Left ventricle myocardium inferior (tissue), 1 donor: ENCODE results near the gene CCDC179. TPM values are rescaled to one million over a fixed set of nuclear protein-coding genes. Genes with fewer than 3 reads are reported as not detected.

ENCODE experiments used
- DNase-seq: peaks from one replicate; pipeline ENCODE4 v3.0.0-alpha.2; 2020
- H3K27ac ChIP-seq: fragments of 200-600 bp; replicated peaks from 2 replicates; pipeline ENCODE4 v1.8.0; 2021
- H3K27me3 ChIP-seq: fragments of 200-600 bp; 2 replicates; pipeline ENCODE4 v1.8.0; 2021; ENCODE audit warnings: low read depth
- H3K36me3 ChIP-seq: fragments of 200-600 bp; 2 replicates; pipeline ENCODE4 v1.8.0; 2021
- H3K4me1 ChIP-seq: fragments of 200-600 bp; 2 replicates; pipeline ENCODE4 v1.8.0; 2021
- H3K4me3 ChIP-seq: fragments of 200-600 bp; 2 replicates; pipeline ENCODE4 v1.8.0; 2021; ENCODE audit warnings: mild to moderate bottlenecking, moderate library complexity
- H3K9me3 ChIP-seq: fragments of 200-600 bp; replicated peaks from 2 replicates; pipeline ENCODE4 v1.8.0; 2021
- intact Hi-C: fragments of 100-400 bp; cut with micrococcal nuclease; formaldehyde crosslinking; loops from one replicate; pipeline ENCODE4 v1.11.0; 2022
- total RNA-seq: library from RNA; stranded (reverse); fragmentation: NEBNext Ultra II Directional; extraction: Animal tissue kit (Norgen Biotek cat#: 25700); gene quantifications from one replicate; pipeline ENCODE4 v1.2.1, GENCODE V29; 2021
- TF ChIP-seq, protein P1 (sequence below): fragments of 200-600 bp; IDR thresholded peaks from 2 replicates; pipeline ENCODE4 v1.8.0; 2021; ENCODE audit warnings: antibody characterized with exemption, mild to moderate bottlenecking, borderline replicate concordance
- donor health status: DM: no; HTN: yes; CAD: no; lungs with severe emphysema.

The CCDC179 gene
- total RNA-seq, 1 donor from 2014 or later, result not detected

- DNase-seq, result no peak
- H3K27me3 ChIP-seq, result no peaks in the 10 kb centered on the region
- peaks cover 9% of the 10 kb centered on the region for H3K4me1 ChIP-seq
- no peak overlapping the region for H3K27ac ChIP-seq
- no peak overlapping the region for H3K4me3 ChIP-seq
- intact Hi-C loops, result no loop called here
- TF ChIP-seq, protein P1, sequence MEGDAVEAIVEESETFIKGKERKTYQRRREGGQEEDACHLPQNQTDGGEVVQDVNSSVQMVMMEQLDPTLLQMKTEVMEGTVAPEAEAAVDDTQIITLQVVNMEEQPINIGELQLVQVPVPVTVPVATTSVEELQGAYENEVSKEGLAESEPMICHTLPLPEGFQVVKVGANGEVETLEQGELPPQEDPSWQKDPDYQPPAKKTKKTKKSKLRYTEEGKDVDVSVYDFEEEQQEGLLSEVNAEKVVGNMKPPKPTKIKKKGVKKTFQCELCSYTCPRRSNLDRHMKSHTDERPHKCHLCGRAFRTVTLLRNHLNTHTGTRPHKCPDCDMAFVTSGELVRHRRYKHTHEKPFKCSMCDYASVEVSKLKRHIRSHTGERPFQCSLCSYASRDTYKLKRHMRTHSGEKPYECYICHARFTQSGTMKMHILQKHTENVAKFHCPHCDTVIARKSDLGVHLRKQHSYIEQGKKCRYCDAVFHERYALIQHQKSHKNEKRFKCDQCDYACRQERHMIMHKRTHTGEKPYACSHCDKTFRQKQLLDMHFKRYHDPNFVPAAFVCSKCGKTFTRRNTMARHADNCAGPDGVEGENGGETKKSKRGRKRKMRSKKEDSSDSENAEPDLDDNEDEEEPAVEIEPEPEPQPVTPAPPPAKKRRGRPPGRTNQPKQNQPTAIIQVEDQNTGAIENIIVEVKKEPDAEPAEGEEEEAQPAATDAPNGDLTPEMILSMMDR, result peak; percentile 76
- no peaks in the 10 kb centered on the region for H3K9me3 ChIP-seq
- no peaks in the 10 kb centered on the region for H3K36me3 ChIP-seq
Measured at GRCh38 chr11:22875869-22876473, 15.7 kb upstream of the CCDC179 start.

DNA sequence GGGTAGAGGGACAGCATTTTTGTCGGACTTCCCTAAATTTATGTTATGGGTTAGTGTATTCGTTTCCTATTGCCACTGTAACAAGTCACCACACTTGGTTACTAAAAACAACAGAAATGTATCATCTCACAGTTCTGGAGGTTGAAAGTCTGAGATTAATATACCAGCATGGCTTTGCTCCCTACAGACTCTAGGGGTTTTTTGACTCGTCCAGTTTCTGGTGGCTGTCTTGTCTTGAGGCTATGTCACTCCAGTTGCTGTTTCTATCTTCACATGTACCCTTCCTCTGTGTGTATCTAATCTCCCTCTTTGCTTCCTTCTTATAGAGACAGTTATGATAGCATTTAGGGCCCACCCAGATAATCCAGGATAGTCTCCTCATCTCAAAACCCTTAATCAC, 9.1 kb upstream of the CCDC179 start:
- Histone ChIP-seq H3K4me3 (no peak overlapping the region), H3K27ac (no peak overlapping the region), H3K27me3 (no peaks in the 10 kb centered on the region), H3K9me3 (no peaks in the 10 kb centered on the region), H3K4me1 (no peaks in the 10 kb centered on the region), H3K36me3 (no peaks in the 10 kb centered on the region)
- TF ChIP-seq, protein P1, result no peak
- intact Hi-C loops, result no loop called here
- DNase-seq, result no peak

- intact Hi-C loops, result no loop called here
- no peak overlapping the region for H3K4me3 ChIP-seq
- no peaks in the 10 kb centered on the region for H3K4me1 ChIP-seq
- H3K27me3 ChIP-seq, result no peaks in the 10 kb centered on the region
- H3K27ac ChIP-seq, result no peak overlapping the region
- H3K9me3 ChIP-seq, result no peaks in the 10 kb centered on the region
- TF ChIP-seq, protein P1, result no peak
- DNase-seq, result no peak
- H3K36me3 ChIP-seq, result no peaks in the 10 kb centered on the region
Measured at GRCh38 chr11:22859756-22860155, 518 bp downstream of the CCDC179 start.

DNA sequence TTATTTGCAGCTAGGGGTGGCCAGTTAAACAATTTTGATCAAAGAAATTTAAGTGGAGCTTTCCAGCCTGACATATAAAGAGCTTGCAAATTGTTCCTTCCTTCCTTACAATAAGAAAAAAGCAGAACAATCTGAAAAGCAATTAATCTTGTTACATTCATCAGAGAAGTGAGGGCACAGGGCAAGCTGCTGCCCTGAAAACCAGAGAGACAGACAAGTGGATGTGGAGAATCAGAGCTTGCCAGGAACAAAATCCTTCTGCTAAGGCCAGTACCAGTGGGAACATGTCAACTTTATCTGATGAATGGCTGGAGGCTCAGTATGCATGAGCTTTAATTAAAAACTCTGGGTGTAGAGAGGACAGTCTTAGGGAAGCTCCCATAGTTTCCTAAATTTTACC, 8.8 kb downstream of the CCDC179 start:
- TF ChIP-seq, protein P1, result no peak
- DNase-seq, result no peak
- Histone ChIP-seq H3K9me3 (peaks cover 11% of the 10 kb centered on the region), H3K27ac (no peak overlapping the region), H3K27me3 (no peaks in the 10 kb centered on the region), H3K4me1 (no peaks in the 10 kb centered on the region), H3K4me3 (no peak overlapping the region), H3K36me3 (no peaks in the 10 kb centered on the region)
- intact Hi-C loops, result no loop called here

DNA sequence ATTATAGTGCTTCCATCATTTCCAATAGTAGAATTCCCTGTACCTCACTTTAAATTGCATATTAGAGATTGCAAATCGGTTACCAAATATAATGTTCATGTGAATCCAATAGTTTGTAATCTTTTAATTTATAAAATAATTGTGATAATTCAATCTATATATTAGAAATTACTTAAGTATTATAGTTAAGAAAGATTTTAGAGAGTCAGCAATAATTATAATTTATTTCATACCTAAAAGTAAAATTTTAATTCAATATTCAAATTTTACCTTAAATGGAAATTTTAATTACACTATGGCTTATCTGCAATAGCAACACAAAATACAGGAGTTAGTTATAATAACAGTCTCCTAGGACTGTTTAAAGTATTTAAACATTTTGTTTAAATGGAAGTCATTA, 13.5 kb downstream of the CCDC179 start:
- Histone ChIP-seq H3K27ac (no peak overlapping the region), H3K4me3 (no peak overlapping the region), H3K9me3 (no peaks in the 10 kb centered on the region), H3K27me3 (no peaks in the 10 kb centered on the region), H3K36me3 (no peaks in the 10 kb centered on the region), H3K4me1 (no peaks in the 10 kb centered on the region)
- intact Hi-C loops, result no loop called here
- no peak for DNase-seq
- TF ChIP-seq, protein P1, result no peak
